T47D (cell line): ENCODE results near the gene SNX32.
A peak's percentile ranks its signal among the peaks of the same experiment; 100 is the strongest.

Experiments used
- DNase-seq, 2 experiments: peaks; one replicate each; pipeline versions ENCODE4 v3.0.0 to v3.0.0-alpha.2; 2011 to 2012; ENCODE audit warnings: low read depth in 1 of 2, low spot score in 1 of 2
- JUND ChIP-seq: IDR thresholded peaks from 2 replicates; pipeline ENCODE4 v1.6.1; 2012; ENCODE audit warnings: low read depth
- in situ Hi-C: cut with HindIII; loops from 2 replicates; pipeline ENCODE4 v1.10.0; 2016; ENCODE audit warnings: low sequenced_read_pairs, low pct_unique_long_range_greater_than_20kb

Gene SNX32

GRCh38 chr11:65858681-65859087 is 24.9 kb downstream of the SNX32 start:
- in situ Hi-C loops, result no loop called here
- no peak for TF ChIP-seq JUND
- DNase-seq, result no peak

GRCh38 chr11:65859095-65859811 is 25.5 kb downstream of the SNX32 start:
- TF ChIP-seq JUND, result no peak
- DNase-seq, result peak; percentile 98 to 99
- in situ Hi-C loops, result no loop called here

- in situ Hi-C loops, result no loop called here
- TF ChIP-seq JUND, result no peak
These were observed 26.1 kb downstream of the SNX32 start for GRCh38 chr11:65859812-65860277.

GRCh38 chr11:65860278-65861164 is 26.8 kb downstream of the SNX32 start, which contains the start of gene MUS81:
Gene MUS81 (plus strand): TSS chr11:65860433. CDS start chr11:65860754, 321 bp downstream.
- no peak for TF ChIP-seq JUND
- in situ Hi-C loops, result no loop called here
- peak; percentile 98 to 99 for DNase-seq

More at GRCh38 chr11:65859812-65860277, 26.1 kb downstream of the SNX32 start:
- no peak for DNase-seq

GRCh38 chr11:65861165-65861505 is 27.4 kb downstream of the SNX32 start:
- in situ Hi-C loops, result no loop called here
- TF ChIP-seq JUND, result no peak
- peak; percentile 53 to 62 for DNase-seq

GRCh38 chr11:65861533-65862183 is 27.9 kb downstream of the SNX32 start:
- no peak for DNase-seq
- in situ Hi-C loops, result no loop called here
- TF ChIP-seq JUND, result no peak

- TF ChIP-seq JUND, result no peak
- in situ Hi-C loops, result no loop called here
- DNase-seq, result no peak
These were observed 28.5 kb downstream of the SNX32 start for GRCh38 chr11:65862191-65862735.

GRCh38 chr11:65862941-65863888 is 29.5 kb downstream of the SNX32 start:
- TF ChIP-seq JUND, result no peak
- in situ Hi-C loops, result no loop called here
- DNase-seq, result no peak

GRCh38 chr11:65863889-65864705 is 30.3 kb downstream of the SNX32 start:
- in situ Hi-C loops, result no loop called here
- no peak for DNase-seq
- TF ChIP-seq JUND, result no peak

GRCh38 chr11:65864706-65865471 is 31.1 kb downstream of the SNX32 start:
- no peak for TF ChIP-seq JUND
- in situ Hi-C loops, result no loop called here
- no peak for DNase-seq
